CD4-positive, alpha-beta T cell (primary cell): ENCODE measurements around the gene CNTN4. TPM values are rescaled to one million over a fixed set of nuclear protein-coding genes. Genes with fewer than 3 reads are reported as not detected.

Source experiments
- ATAC-seq: fragments of 200-7000 bp; cut with Tn5 transposase; one replicate; pipeline ENCODE4 v1.10.0; 2022; ENCODE audit warnings: mild to moderate bottlenecking; ENCODE audit not compliant: poor library complexity
- CTCF ChIA-PET: fragments of 350-600 bp; sonication (Branson Sonifier 250); formaldehyde crosslinking; loops from one replicate; lab custom pipeline; 2021; ENCODE audit warnings: antibody characterized with exemption, inconsistent platforms; lab: Charles Lee
- POLR2A ChIA-PET: fragments of 350-600 bp; sonication (Branson Sonifier 250); formaldehyde crosslinking; loops from one replicate; lab custom pipeline; 2021; ENCODE audit warnings: antibody characterized with exemption, inconsistent platforms; lab: Charles Lee
- DNase-seq, 14 experiments: peaks; one replicate each; pipeline ENCODE4 v3.0.0-alpha.2; 2013 to 2020; ENCODE audit warnings: mixed read lengths in 2 of 14
- H3K27ac ChIP-seq, 2 donors: one replicate each; pipeline versions ENCODE4 v1.5.1 to v1.7.0; 2013; ENCODE audit warnings: low read length in 2 of 2, low read depth in 1 of 2, mild to moderate bottlenecking in 1 of 2
- H3K27me3 ChIP-seq, 2 experiments: 1 replicate in 1 of 2; 2 replicates in 1 of 2; pipeline versions ENCODE4 v1.6.1 to v1.7.0; 2013; ENCODE audit warnings: low read length in 2 of 2, control low read depth in 1 of 2, mild to moderate bottlenecking in 1 of 2, moderate library complexity in 1 of 2; ENCODE audit not compliant: insufficient read depth in 2 of 2, control insufficient read depth in 1 of 2
- H3K36me3 ChIP-seq: one replicate; pipeline ENCODE4 v1.6.1; 2013; ENCODE audit warnings: low read length, control low read depth; ENCODE audit not compliant: insufficient read depth
- H3K4me1 ChIP-seq: one replicate; pipeline ENCODE4 v1.6.1; 2013; ENCODE audit warnings: low read length, control low read depth; ENCODE audit not compliant: insufficient read depth
- H3K4me3 ChIP-seq: one replicate; pipeline ENCODE4 v1.5.1; 2013; ENCODE audit warnings: mild to moderate bottlenecking, low read length, moderate library complexity
- H3K9me3 ChIP-seq, 2 experiments: 1 replicate in 1 of 2; 2 replicates in 1 of 2; pipeline versions ENCODE4 v1.6.1 to v1.7.0; 2013; ENCODE audit warnings: low read length in 2 of 2, mild to moderate bottlenecking in 2 of 2, control low read depth in 1 of 2, moderate library complexity in 1 of 2; ENCODE audit not compliant: control insufficient read depth in 1 of 2, insufficient read depth in 1 of 2
- H3K27ac Mint-ChIP-seq: one replicate; pipeline ENCODE4 v1.8.0; 2020; ENCODE audit warnings: mixed read lengths
- H3K27me3 Mint-ChIP-seq: one replicate; pipeline ENCODE4 v1.8.0; 2021; ENCODE audit warnings: mixed read lengths
- H3K36me3 Mint-ChIP-seq: one replicate; pipeline ENCODE4 v1.8.0; 2021; ENCODE audit warnings: low read depth, mixed read lengths
- H3K4me1 Mint-ChIP-seq: one replicate; pipeline ENCODE4 v1.8.0; 2021; ENCODE audit warnings: low read depth, mixed read lengths
- H3K4me3 Mint-ChIP-seq: one replicate; pipeline ENCODE4 v1.8.0; 2020; ENCODE audit warnings: mild to moderate bottlenecking, mixed read lengths
- H3K9me3 Mint-ChIP-seq: one replicate; pipeline ENCODE4 v1.8.0; 2020; ENCODE audit warnings: mixed read lengths
- CTCF ChIP-seq: fragments of 200-600 bp; IDR thresholded peaks from one replicate; pipeline ENCODE4 v1.8.0; 2022; ENCODE audit warnings: antibody characterized with exemption, mild to moderate bottlenecking
- intact Hi-C, 2 experiments: fragments of 100-400 bp; cut with DNase I in 1 of 2; cut with micrococcal nuclease in 1 of 2; formaldehyde crosslinking; loops; one replicate each; pipeline versions ENCODE4 v1.15.1 to v1.9.0; 2023 to 2025; cut with DNase I, micrococcal nuclease
- total RNA-seq, 174 experiments: library from RNA in 2 of 174; stranded (reverse) in 2 of 174; gene quantifications; one replicate each; pipeline ENCODE4 v1.2.3 and lab custom pipeline; 2021 to 2026

CNTN4 gene
- total RNA-seq, 2 experiments from 2014 or later = not detected

- Histone ChIP-seq H3K4me3 (no peak overlapping the region), H3K27me3 (no peaks in the 10 kb centered on the region), H3K4me1 (no peaks in the 10 kb centered on the region), H3K27ac (no peak overlapping the region), H3K36me3 (no peaks in the 10 kb centered on the region), H3K9me3 (no peaks in the 10 kb centered on the region)
- no peak overlapping the region for H3K27ac Mint-ChIP-seq
- H3K9me3 Mint-ChIP-seq = no peaks in the 10 kb centered on the region
- intact Hi-C loops = no loop called here
- ChIA-PET POLR2A (no interaction called here), CTCF (no interaction called here)
- H3K4me1 Mint-ChIP-seq = no peaks in the 10 kb centered on the region
- DNase-seq = no peak
- no peaks in the 10 kb centered on the region for H3K36me3 Mint-ChIP-seq
- no peak overlapping the region for H3K4me3 Mint-ChIP-seq
- no peaks in the 10 kb centered on the region for H3K27me3 Mint-ChIP-seq
- ATAC-seq = no peak
- TF ChIP-seq CTCF = no peak
Observed at GRCh38 chr3:3038201-3038991, 939.7 kb downstream of the CNTN4 start.

- intact Hi-C loops = no loop called here
- no peaks in the 10 kb centered on the region for H3K4me1 ChIP-seq
- no peak overlapping the region for H3K27ac ChIP-seq
- no peak overlapping the region for H3K4me3 ChIP-seq
- ATAC-seq = no peak
- ChIA-PET CTCF (no interaction called here), POLR2A (no interaction called here)
- Mint-ChIP-seq H3K4me1 (no peaks in the 10 kb centered on the region), H3K27me3 (peaks cover 6% of the 10 kb centered on the region), H3K27ac (no peak overlapping the region), H3K36me3 (no peaks in the 10 kb centered on the region), H3K4me3 (no peak overlapping the region), H3K9me3 (no peaks in the 10 kb centered on the region)
- DNase-seq = no peak
- no peaks in the 10 kb centered on the region for H3K9me3 ChIP-seq
- TF ChIP-seq CTCF = no peak
- H3K27me3 ChIP-seq = no peaks in the 10 kb centered on the region
- H3K36me3 ChIP-seq = no peaks in the 10 kb centered on the region
Observed at GRCh38 chr3:3053974-3054373, 955.3 kb downstream of the CNTN4 start.

GRCh38 chr3:3059645-3060044, 961.0 kb downstream of the CNTN4 start:
- Mint-ChIP-seq H3K36me3 (no peaks in the 10 kb centered on the region), H3K27me3 (peaks cover 6% of the 10 kb centered on the region), H3K4me3 (no peak overlapping the region), H3K4me1 (no peaks in the 10 kb centered on the region), H3K9me3 (no peaks in the 10 kb centered on the region), H3K27ac (no peak overlapping the region)
- intact Hi-C loops = no loop called here
- no peak overlapping the region for H3K27ac ChIP-seq
- CTCF ChIA-PET = no interaction called here
- H3K27me3 ChIP-seq = no peaks in the 10 kb centered on the region
- TF ChIP-seq CTCF = no peak
- H3K4me1 ChIP-seq = no peaks in the 10 kb centered on the region
- H3K36me3 ChIP-seq = no peaks in the 10 kb centered on the region
- no peak for ATAC-seq
- H3K4me3 ChIP-seq = no peak overlapping the region
- H3K9me3 ChIP-seq = no peaks in the 10 kb centered on the region
- no peak for DNase-seq
- POLR2A ChIA-PET = no interaction called here
